Measurements from ENCODE around the gene RAB6A.
A peak's percentile ranks its signal among the peaks of the same experiment; 100 is the strongest.
"Not testable (repeated sequence)": the region's sequence is repeated elsewhere in the genome, so short reads cannot be mapped to it uniquely, and the experiment has no call there.

RAB6A gene

DNA sequence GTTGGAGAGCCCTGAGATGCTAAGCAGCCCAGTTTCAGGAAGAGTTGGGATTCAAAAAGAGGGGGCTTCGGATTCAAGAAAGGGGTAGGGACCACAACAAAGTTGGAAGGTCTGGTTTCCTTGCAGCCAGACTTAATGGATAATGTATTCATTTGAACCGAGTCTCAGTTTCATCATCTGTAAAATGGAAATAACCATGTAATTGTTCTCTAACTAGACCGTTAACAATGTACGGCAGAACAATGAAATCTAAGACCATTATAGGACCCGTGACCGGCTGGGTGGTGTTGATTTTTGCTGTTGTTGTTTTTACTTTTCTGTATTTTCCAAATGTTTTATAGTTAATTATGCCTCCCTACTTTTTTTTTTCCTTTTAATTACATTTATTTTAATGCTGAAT is 20.4 kb upstream of the RAB6A start:
- Histone ChIP-seq H3K4me1 (ENCODE audit: low read length) (0 out of 2 replicates have a peak, but pooled peaks cover 5% of the 10 kb centered on the region), H3K9me2 (replicated peaks; ENCODE audit: insufficient read depth, low read length) (no peaks in the 10 kb centered on the region), H3K9me3 (replicated peaks; ENCODE audit: insufficient read depth, low read length) (no peaks in the 10 kb centered on the region), H3K79me2 (ENCODE audit: low read length) (no peaks in the 10 kb centered on the region), H3K27ac (ENCODE audit: low read length) (no peak overlapping the region), H3K4me2 (ENCODE audit: low read depth, low read length) (no peak overlapping the region), H3K4me3 (ENCODE audit: low read length) (no peak overlapping the region), H3K36me3 (replicated peaks; ENCODE audit: insufficient read depth, low read length) (no peaks in the 10 kb centered on the region), H2AFZ (ENCODE audit: low read length) (no peak overlapping the region), H4K20me1 (ENCODE audit: insufficient read depth, low read length) (no peaks in the 10 kb centered on the region), H3K9ac (ENCODE audit: low read length) (no peak overlapping the region), H3K27me3 (replicated peaks; ENCODE audit: insufficient read depth, low read length) (no peaks in the 10 kb centered on the region), H3F3A (ENCODE audit: insufficient read depth, low read length) (peaks cover 11% of the 10 kb centered on the region)
- TF ChIP-seq EZH2 (optimal IDR thresholded peaks at IDR 0.05; ENCODE audit: low read depth, low read length), result no peak
- TF ChIP-seq CTCF (IDR thresholded peaks at IDR 0.05; ENCODE audit: low read length), result no peak
- TF ChIP-seq EZH2phosphoT487 (IDR thresholded peaks at IDR 0.05; ENCODE audit: low read length), result no peak
- DNase-seq, result no peak

DNA sequence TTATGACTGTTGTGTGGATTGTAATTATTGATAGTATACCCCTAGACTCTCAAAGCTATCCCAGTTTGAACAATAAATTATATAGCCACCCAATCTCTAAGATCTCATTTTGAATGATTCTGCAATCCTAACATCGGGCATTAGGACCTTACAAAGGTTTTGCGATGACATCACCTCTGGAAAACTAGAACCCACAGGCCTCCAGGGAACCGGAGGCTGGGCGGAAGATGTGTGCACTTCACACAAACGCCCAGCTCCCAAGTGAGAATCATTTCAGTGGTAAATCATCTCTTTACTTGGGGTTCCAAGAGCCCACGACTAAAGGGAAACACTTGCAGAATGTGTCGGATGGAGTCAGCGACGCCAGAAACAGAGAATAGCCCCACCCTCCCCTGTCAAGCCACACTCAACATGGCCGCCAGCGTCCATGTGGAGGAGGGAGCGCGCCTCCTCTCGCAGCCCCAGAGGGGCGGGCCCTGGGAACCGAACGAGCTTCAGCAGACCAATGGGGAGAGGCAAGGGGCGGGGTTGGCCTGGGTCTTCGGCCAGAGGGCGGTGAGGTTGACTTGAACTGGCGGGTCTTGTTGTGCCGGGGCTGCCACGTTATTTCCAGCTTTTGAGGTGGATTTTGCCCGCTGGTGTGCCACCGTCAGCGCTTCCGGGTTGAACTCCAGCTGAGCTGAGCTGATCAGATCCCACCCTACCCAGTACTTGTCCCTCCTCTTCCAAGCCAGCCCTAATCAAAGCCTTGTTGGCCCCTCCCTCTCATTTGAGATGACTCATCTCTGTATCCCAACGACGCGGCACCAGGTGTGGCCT is 18.4 kb upstream of the RAB6A start:
- no peaks in the 10 kb centered on the region for H4K20me1 ChIP-seq (ENCODE audit: insufficient read depth, low read length)
- peak overlapping the region; percentile 61 for H3K4me3 ChIP-seq (ENCODE audit: low read length)
- H3K27ac ChIP-seq (ENCODE audit: low read length), result peak overlapping the region; percentile 95
- H3K4me1 ChIP-seq (ENCODE audit: low read length), result 0 out of 2 replicates have a peak, but pooled peaks cover 5% of the 10 kb centered on the region
- peak; percentile 98 for DNase-seq
- H3K9ac ChIP-seq (ENCODE audit: low read length), result peak overlapping the region; percentile 74
- no peaks in the 10 kb centered on the region for H3K9me2 ChIP-seq (replicated peaks; ENCODE audit: insufficient read depth, low read length)
- H3K9me3 ChIP-seq (replicated peaks; ENCODE audit: insufficient read depth, low read length), result no peaks in the 10 kb centered on the region
- peak overlapping the region; percentile 88 for H2AFZ ChIP-seq (ENCODE audit: low read length)
- H3K27me3 ChIP-seq (replicated peaks; ENCODE audit: insufficient read depth, low read length), result no peaks in the 10 kb centered on the region
- H3F3A ChIP-seq (ENCODE audit: insufficient read depth, low read length), result peaks cover 11% of the 10 kb centered on the region
- no peaks in the 10 kb centered on the region for H3K36me3 ChIP-seq (replicated peaks; ENCODE audit: insufficient read depth, low read length)
- no peaks in the 10 kb centered on the region for H3K79me2 ChIP-seq (ENCODE audit: low read length)
- peak overlapping the region; percentile 84 for H3K4me2 ChIP-seq (ENCODE audit: low read depth, low read length)
- TF ChIP-seq CTCF (IDR thresholded peaks at IDR 0.05; ENCODE audit: low read length) (no peak), EZH2 (optimal IDR thresholded peaks at IDR 0.05; ENCODE audit: low read depth, low read length) (no peak), EZH2phosphoT487 (IDR thresholded peaks at IDR 0.05; ENCODE audit: low read length) (no peak)

GRCh38 chr11:73770811-73771210 is 9.9 kb upstream of the RAB6A start:
- not testable (repeated sequence) for H2AFZ ChIP-seq (ENCODE audit: low read length); H3F3A ChIP-seq (ENCODE audit: insufficient read depth, low read length); H3K9me2 ChIP-seq (replicated peaks; ENCODE audit: insufficient read depth, low read length); H3K79me2 ChIP-seq (ENCODE audit: low read length); H3K4me1 ChIP-seq (ENCODE audit: low read length); H3K4me3 ChIP-seq (ENCODE audit: low read length); H3K27me3 ChIP-seq (replicated peaks; ENCODE audit: insufficient read depth, low read length); H3K9ac ChIP-seq (ENCODE audit: low read length); DNase-seq; H4K20me1 ChIP-seq (ENCODE audit: insufficient read depth, low read length); H3K9me3 ChIP-seq (replicated peaks; ENCODE audit: insufficient read depth, low read length); H3K4me2 ChIP-seq (ENCODE audit: low read depth, low read length); H3K27ac ChIP-seq (ENCODE audit: low read length); H3K36me3 ChIP-seq (replicated peaks; ENCODE audit: insufficient read depth, low read length)

DNA sequence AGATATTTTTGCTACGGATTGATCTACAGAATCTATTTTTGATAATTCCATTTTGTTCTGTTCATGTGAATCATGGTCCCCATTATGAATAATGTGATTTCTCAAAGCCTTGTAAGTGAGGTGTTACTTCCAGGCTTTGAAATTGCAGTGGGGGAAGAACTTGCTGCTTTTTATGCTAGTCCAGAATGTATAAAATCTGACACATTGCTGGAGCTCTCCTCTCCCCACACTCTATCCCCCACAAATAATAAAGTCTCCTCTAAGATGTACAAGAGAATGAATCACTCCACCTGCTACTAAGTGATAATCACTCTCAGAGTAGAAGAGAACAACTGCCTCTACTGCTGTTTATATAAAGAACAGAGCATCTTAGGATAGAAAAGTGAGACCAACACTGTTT is 5.9 kb upstream of the RAB6A start:
- H3K27me3 ChIP-seq (replicated peaks; ENCODE audit: insufficient read depth, low read length), result no peaks in the 10 kb centered on the region; the same call in 1 of the 2 replicates
- no peak overlapping the region for H3K4me2 ChIP-seq (ENCODE audit: low read depth, low read length)
- peaks cover 3% of the 10 kb centered on the region; the same call in 1 of the 2 replicates for H3F3A ChIP-seq (ENCODE audit: insufficient read depth, low read length)
- H3K36me3 ChIP-seq (replicated peaks; ENCODE audit: insufficient read depth, low read length), result no peaks in the 10 kb centered on the region
- no peak for DNase-seq
- TF ChIP-seq EZH2phosphoT487 (IDR thresholded peaks at IDR 0.05; ENCODE audit: low read length), result no peak
- no peak for TF ChIP-seq CTCF (IDR thresholded peaks at IDR 0.05; ENCODE audit: low read length)
- H3K4me1 ChIP-seq (ENCODE audit: low read length), result no peaks in the 10 kb centered on the region
- H3K9ac ChIP-seq (ENCODE audit: low read length), result no peak overlapping the region
- no peaks in the 10 kb centered on the region for H4K20me1 ChIP-seq (ENCODE audit: insufficient read depth, low read length)
- no peaks in the 10 kb centered on the region for H3K9me2 ChIP-seq (replicated peaks; ENCODE audit: insufficient read depth, low read length)
- no peak overlapping the region for H3K4me3 ChIP-seq (ENCODE audit: low read length)
- H2AFZ ChIP-seq (ENCODE audit: low read length), result no peak overlapping the region
- H3K27ac ChIP-seq (ENCODE audit: low read length), result no peak overlapping the region
- no peaks in the 10 kb centered on the region for H3K9me3 ChIP-seq (replicated peaks; ENCODE audit: insufficient read depth, low read length)
- no peaks in the 10 kb centered on the region for H3K79me2 ChIP-seq (ENCODE audit: low read length)

Measured in MM.1S (cell line).